Chondrocyte (in vitro differentiated cells): ENCODE measurements around the gene TGFBR3. TPM values are rescaled to one million over a fixed set of nuclear protein-coding genes. Genes with fewer than 3 reads are reported as not detected.
"Not testable (repeated sequence)": the region's sequence is repeated elsewhere in the genome, so short reads cannot be mapped to it uniquely, and the experiment has no call there.

Experiments
- DNase-seq: peaks from one replicate; pipeline ENCODE4 v3.0.0; 2021; ENCODE audit warnings: mixed read lengths, low spot score
- H3K27ac Mint-ChIP-seq: one replicate; pipeline ENCODE4 v1.8.0; 2021; ENCODE audit warnings: mild to moderate bottlenecking, moderate library complexity, mixed read lengths; ENCODE audit not compliant: unreplicated experiment
- H3K27me3 Mint-ChIP-seq: 2 replicates; pipeline ENCODE4 v1.8.0; 2021; ENCODE audit warnings: low read depth, mixed read lengths
- H3K36me3 Mint-ChIP-seq: 2 replicates; pipeline ENCODE4 v1.8.0; 2021; ENCODE audit warnings: low read depth, mixed read lengths
- H3K4me1 Mint-ChIP-seq: 2 replicates; pipeline ENCODE4 v1.8.0; 2021; ENCODE audit warnings: low read depth, mild to moderate bottlenecking, mixed read lengths
- H3K4me3 Mint-ChIP-seq: one replicate; pipeline ENCODE4 v1.8.0; 2021; ENCODE audit warnings: mild to moderate bottlenecking, moderate library complexity, mixed read lengths; ENCODE audit not compliant: unreplicated experiment
- H3K9me3 Mint-ChIP-seq: 2 replicates; pipeline ENCODE4 v1.8.0; 2021; ENCODE audit warnings: low read depth, mixed read lengths
- total RNA-seq: library from RNA; stranded (reverse); gene quantifications from 3 replicates; pipeline ENCODE4 v1.2.1, GENCODE V29; 2021
- TF ChIP-seq, protein P1 (sequence below): fragments of 200-600 bp; sonication (generic); IDR thresholded peaks from 2 replicates; pipeline ENCODE4 v1.5.0; 2021; ENCODE audit warnings: antibody characterized with exemption, mild to moderate bottlenecking, moderate library complexity

Gene TGFBR3
- total RNA-seq, 1 donor from 2014 or later = 1.4 TPM

DNA sequence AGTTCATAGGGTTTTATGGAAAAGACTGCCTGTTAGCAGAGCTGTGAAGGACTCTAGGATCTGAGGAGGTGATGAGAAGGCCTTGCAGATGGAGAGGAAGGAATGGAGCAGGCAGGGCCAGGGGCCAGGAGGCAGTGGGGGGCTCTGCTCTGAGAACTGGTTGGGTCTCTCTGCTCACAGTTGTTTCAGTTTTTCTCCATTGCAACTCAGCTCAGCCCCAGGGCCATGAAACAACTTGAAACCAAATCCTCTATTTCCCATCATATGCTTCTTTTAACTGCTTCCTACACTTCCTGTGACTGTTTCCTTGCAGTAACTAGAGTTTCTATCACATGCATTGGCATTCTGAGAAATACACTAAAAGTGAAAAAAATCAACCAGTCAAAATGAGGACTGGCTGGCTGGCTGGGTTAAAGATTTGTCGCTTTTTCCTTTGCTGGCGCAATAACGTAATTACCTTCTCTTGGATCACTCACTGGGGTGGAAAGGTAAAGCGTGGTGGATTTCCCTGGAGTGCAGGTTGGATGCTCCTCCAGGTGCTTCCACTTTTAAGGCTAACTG, 213.3 kb downstream of the TGFBR3 start:
- Mint-ChIP-seq H3K9me3 (peaks cover under 1% of the 10 kb centered on the region), H3K27me3 (no peaks in the 10 kb centered on the region), H3K27ac (no peak overlapping the region), H3K4me1 (no peaks in the 10 kb centered on the region), H3K36me3 (no peaks in the 10 kb centered on the region), H3K4me3 (no peak overlapping the region)
- TF ChIP-seq, protein P1, sequence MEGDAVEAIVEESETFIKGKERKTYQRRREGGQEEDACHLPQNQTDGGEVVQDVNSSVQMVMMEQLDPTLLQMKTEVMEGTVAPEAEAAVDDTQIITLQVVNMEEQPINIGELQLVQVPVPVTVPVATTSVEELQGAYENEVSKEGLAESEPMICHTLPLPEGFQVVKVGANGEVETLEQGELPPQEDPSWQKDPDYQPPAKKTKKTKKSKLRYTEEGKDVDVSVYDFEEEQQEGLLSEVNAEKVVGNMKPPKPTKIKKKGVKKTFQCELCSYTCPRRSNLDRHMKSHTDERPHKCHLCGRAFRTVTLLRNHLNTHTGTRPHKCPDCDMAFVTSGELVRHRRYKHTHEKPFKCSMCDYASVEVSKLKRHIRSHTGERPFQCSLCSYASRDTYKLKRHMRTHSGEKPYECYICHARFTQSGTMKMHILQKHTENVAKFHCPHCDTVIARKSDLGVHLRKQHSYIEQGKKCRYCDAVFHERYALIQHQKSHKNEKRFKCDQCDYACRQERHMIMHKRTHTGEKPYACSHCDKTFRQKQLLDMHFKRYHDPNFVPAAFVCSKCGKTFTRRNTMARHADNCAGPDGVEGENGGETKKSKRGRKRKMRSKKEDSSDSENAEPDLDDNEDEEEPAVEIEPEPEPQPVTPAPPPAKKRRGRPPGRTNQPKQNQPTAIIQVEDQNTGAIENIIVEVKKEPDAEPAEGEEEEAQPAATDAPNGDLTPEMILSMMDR = no peak
- DNase-seq = no peak

DNA sequence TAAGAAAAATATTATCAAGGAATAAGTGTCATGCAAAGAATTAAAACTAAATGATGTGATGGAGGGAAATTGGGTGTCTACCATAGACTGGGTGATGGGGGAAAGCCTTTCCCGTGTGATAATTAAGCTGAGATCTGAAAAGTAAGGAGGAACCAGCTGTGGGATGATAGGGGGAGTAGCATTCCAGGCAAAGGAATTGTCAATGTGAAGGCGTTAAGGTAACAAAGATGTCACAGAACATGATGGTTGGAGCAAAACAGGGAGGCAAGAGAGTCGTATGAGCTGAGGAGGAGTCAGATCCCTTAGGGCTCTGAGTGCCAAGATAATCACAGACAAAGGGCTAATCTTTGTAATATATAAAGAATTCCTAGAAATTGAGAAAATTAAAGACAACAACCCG, 215.2 kb downstream of the TGFBR3 start:
- DNase-seq = no peak
- peaks cover 5% of the 10 kb centered on the region for H3K4me1 Mint-ChIP-seq
- H3K27me3 Mint-ChIP-seq = no peaks in the 10 kb centered on the region
- H3K27ac Mint-ChIP-seq = no peak overlapping the region
- no peak overlapping the region for H3K4me3 Mint-ChIP-seq
- TF ChIP-seq, protein P1 = no peak
- H3K9me3 Mint-ChIP-seq = no peaks in the 10 kb centered on the region
- H3K36me3 Mint-ChIP-seq = no peaks in the 10 kb centered on the region

DNA sequence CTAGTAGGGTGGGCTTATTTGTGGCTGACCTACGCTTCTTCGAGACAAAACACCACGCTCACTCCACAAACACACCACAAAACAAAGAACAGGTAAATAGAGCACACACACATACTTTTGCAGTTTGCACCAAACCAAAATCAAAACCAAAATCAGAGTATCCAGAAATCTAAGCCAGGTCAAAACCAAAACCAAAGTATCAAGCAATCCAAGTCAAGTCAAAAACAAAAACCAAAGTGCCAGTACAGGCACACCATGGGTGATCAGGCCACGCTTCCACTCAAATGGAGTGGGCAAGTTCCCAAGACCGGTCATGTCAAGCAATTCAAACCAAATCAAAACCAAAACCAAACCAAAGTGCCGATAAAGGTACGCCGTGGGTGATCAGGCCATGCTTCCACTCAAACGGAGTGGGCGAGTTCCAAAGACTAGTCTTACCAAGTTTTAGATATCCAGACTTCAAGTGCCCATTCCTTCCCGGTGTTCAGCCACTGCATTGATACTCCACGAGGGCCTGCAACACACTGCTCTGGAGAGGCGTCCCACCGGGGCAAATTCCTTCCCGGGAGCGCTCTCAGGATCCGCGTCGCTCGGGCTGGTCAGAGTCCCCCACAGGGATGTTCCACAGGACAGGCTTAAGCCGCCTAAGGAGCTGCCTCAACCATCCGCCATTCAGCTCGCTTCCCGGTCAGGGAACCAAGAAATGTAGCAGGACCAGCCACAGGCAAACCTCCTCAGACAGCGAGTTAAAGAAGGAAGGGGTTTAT, 216.2 kb downstream of the TGFBR3 start:
- H3K4me3 Mint-ChIP-seq = no peak overlapping the region
- no peaks in the 10 kb centered on the region for H3K27me3 Mint-ChIP-seq
- H3K4me1 Mint-ChIP-seq = peaks cover 5% of the 10 kb centered on the region
- TF ChIP-seq, protein P1 = no peak
- DNase-seq = no peak
- no peaks in the 10 kb centered on the region for H3K9me3 Mint-ChIP-seq
- no peak overlapping the region for H3K27ac Mint-ChIP-seq
- no peaks in the 10 kb centered on the region for H3K36me3 Mint-ChIP-seq

DNA sequence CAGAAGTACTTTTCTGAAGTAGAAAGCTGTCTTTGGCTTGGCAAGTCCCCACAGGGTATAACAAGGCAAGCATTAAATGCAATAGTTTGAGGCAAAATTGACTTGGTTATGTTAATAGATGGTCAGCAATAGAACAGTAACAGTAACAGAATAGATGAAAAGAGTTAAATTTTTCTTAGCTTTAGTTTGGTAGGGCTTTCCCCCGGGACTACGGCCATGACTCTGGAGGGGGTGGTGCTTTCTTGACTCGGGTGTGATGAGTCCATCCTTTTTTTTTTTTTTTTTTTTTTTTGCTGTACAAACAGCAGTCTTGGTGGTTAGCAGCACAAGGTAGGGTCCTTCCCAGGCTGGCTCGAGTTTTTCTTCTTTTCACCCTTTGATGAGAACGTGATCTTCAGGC, 219.3 kb downstream of the TGFBR3 start:
- not testable (repeated sequence) for H3K9me3 Mint-ChIP-seq, H3K4me3 Mint-ChIP-seq, H3K27me3 Mint-ChIP-seq, H3K36me3 Mint-ChIP-seq, DNase-seq, H3K4me1 Mint-ChIP-seq, H3K27ac Mint-ChIP-seq

DNA sequence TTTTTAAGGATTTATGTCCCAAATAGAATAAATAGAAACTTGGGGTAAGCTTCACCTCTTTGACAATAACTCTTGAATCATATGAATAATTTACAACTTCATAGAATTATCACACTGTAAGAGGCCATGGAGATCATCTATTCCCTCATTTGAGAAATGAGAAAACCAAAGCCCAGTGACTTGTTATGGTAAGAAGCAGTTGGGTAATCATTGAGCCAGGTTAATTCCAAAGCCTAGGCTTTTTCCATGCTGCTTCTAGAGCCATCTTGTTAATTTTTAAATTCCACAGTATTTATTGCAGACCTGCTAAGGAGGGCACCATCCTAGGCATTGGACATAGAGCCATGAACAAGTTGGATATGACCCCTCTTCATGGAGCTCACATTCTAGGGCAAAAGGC, 224.8 kb downstream of the TGFBR3 start:
- H3K27me3 Mint-ChIP-seq = peaks cover 2% of the 10 kb centered on the region
- H3K27ac Mint-ChIP-seq = no peak overlapping the region
- peaks cover 19% of the 10 kb centered on the region for H3K9me3 Mint-ChIP-seq
- no peak overlapping the region for H3K4me3 Mint-ChIP-seq
- peaks cover 6% of the 10 kb centered on the region for H3K36me3 Mint-ChIP-seq
- no peaks in the 10 kb centered on the region for H3K4me1 Mint-ChIP-seq
- DNase-seq = no peak
- TF ChIP-seq, protein P1 = no peak

DNA sequence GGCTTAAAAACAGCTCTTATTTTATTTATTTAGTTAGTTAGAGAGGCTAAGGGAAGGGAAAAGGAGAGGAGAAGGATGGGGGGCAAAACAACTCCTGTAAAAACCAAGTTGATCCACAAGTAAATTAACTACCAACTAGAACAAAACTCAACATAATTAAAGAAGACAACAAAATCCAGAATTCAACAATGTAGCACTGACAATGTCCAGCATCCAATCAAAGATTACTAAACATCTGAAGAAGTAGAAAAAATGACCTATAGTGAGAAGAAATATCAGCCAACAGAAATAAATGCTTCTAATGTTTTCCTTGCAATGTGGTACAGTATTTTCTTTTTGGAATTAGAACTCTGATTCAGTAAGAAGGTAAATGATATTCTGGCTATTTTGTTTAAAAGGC, 225.2 kb downstream of the TGFBR3 start:
- DNase-seq = no peak
- peaks cover 2% of the 10 kb centered on the region for H3K27me3 Mint-ChIP-seq
- H3K27ac Mint-ChIP-seq = no peak overlapping the region
- H3K36me3 Mint-ChIP-seq = peaks cover 6% of the 10 kb centered on the region
- H3K9me3 Mint-ChIP-seq = peaks cover 23% of the 10 kb centered on the region
- TF ChIP-seq, protein P1 = no peak
- no peaks in the 10 kb centered on the region for H3K4me1 Mint-ChIP-seq
- no peak overlapping the region for H3K4me3 Mint-ChIP-seq
